Panc1 (cell line): ENCODE data around the gene FAM83G. TPM values are rescaled to one million over a fixed set of nuclear protein-coding genes. Genes with fewer than 3 reads are reported as not detected.
"Not testable (repeated sequence)": the region's sequence is repeated elsewhere in the genome, so short reads cannot be mapped to it uniquely, and the experiment has no call there.

Experiments used
- ATAC-seq: fragments of 200-7000 bp; cut with Tn5 transposase; 2 replicates; pipeline ENCODE4 v1.9.1; 2020; ENCODE audit warnings: mild to moderate bottlenecking, moderate library complexity
- BruUV-seq: library from RNA; stranded (reverse); fragments of 400-500 nt; replicated peaks from 2 replicates; lab custom pipeline; 2021; lab: Mats Ljungman, UMichigan
- CTCF ChIA-PET: fragments of 300-600 bp; sonication (Branson Sonifier 250); formaldehyde crosslinking; loops from one replicate; lab custom pipeline; 2022; ENCODE audit warnings: antibody characterized with exemption; lab: Charles Lee
- POLR2A ChIA-PET: fragments of 300-600 bp; sonication (Branson Sonifier 250); formaldehyde crosslinking; loops from one replicate; lab custom pipeline; 2022; ENCODE audit warnings: antibody characterized with exemption; lab: Charles Lee
- DNase-seq: peaks from one replicate; pipeline ENCODE4 v3.0.0-alpha.2; 2010; ENCODE audit warnings: low read depth, low spot score
- H3K27ac ChIP-seq: 2 replicates; pipeline ENCODE4 v1.5.1; 2011; ENCODE audit warnings: mild to moderate bottlenecking, low read length, inconsistent platforms
- H3K27me3 ChIP-seq: fragments of 200-500 bp; sonication (Bioruptor generic); 2 replicates; pipeline ENCODE4 v1.6.0; 2014; ENCODE audit warnings: low read length, inconsistent platforms; ENCODE audit not compliant: control insufficient read depth, insufficient read depth
- H3K36me3 ChIP-seq: fragments of 200-500 bp; sonication (Bioruptor generic); 2 replicates; pipeline ENCODE4 v1.5.1; 2014; ENCODE audit warnings: inconsistent platforms, mild to moderate bottlenecking, low read length, moderate library complexity; ENCODE audit not compliant: control insufficient read depth, insufficient read depth
- H3K4me1 ChIP-seq: 2 replicates; pipeline ENCODE4 v1.5.1; 2011; ENCODE audit warnings: inconsistent platforms, mild to moderate bottlenecking, low read length, moderate library complexity; ENCODE audit not compliant: control insufficient read depth, insufficient read depth
- H3K4me3 ChIP-seq, 2 experiments: 2 replicates each; pipeline ENCODE4 v1.5.1; 2011 to 2012; ENCODE audit warnings: low read depth in 2 of 2, low read length in 2 of 2, mild to moderate bottlenecking in 2 of 2, inconsistent platforms in 1 of 2, moderate library complexity in 1 of 2
- H3K9me3 ChIP-seq: fragments of 200-500 bp; sonication (Bioruptor generic); 2 replicates; pipeline ENCODE4 v1.5.1; 2014; ENCODE audit warnings: low read depth, mild to moderate bottlenecking, inconsistent platforms, low read length, moderate library complexity; ENCODE audit not compliant: control insufficient read depth, insufficient read depth
- in situ Hi-C: cut with HindIII; loops from 2 replicates; pipeline ENCODE4 v1.10.0; 2016; ENCODE audit warnings: low sequenced_read_pairs, low pct_unique_long_range_greater_than_20kb
- intact Hi-C: fragments of 100-400 bp; cut with micrococcal nuclease; formaldehyde crosslinking; loops from one replicate; pipeline ENCODE4 v1.10.0; 2022; ENCODE audit not compliant: unreplicated experiment
- total RNA-seq: library from RNA; stranded (reverse); gene quantifications from one replicate; pipeline ENCODE4 v1.2.1, GENCODE V29; 2021; ENCODE audit not compliant: unreplicated experiment

FAM83G gene
- total RNA-seq, 1 experiment from 2014 or later = 17.3 TPM

- in situ Hi-C loops, H3K27me3 ChIP-seq, H3K27ac ChIP-seq, H3K9me3 ChIP-seq, CTCF ChIA-PET, H3K4me1 ChIP-seq, POLR2A ChIA-PET, H3K36me3 ChIP-seq, BruUV-seq, H3K4me3 ChIP-seq, DNase-seq, intact Hi-C loops: not testable (repeated sequence)
- ATAC-seq = peak; percentile 82
These were observed 27.9 kb upstream of the FAM83G start for GRCh38 chr17:19032377-19032988.

- POLR2A ChIA-PET, H3K4me3 ChIP-seq, BruUV-seq, H3K27me3 ChIP-seq, DNase-seq, CTCF ChIA-PET, in situ Hi-C loops, intact Hi-C loops, H3K36me3 ChIP-seq, H3K27ac ChIP-seq, H3K4me1 ChIP-seq, H3K9me3 ChIP-seq: not testable (repeated sequence)
- ATAC-seq = peak; percentile 93
These were observed 27.2 kb upstream of the FAM83G start for GRCh38 chr17:19031729-19032128.

- POLR2A ChIA-PET, H3K27me3 ChIP-seq, CTCF ChIA-PET, in situ Hi-C loops, H3K36me3 ChIP-seq, H3K4me1 ChIP-seq, H3K9me3 ChIP-seq, H3K4me3 ChIP-seq, DNase-seq, intact Hi-C loops, H3K27ac ChIP-seq, BruUV-seq: not testable (repeated sequence)
- ATAC-seq = peak; percentile 35
These were observed 26.3 kb upstream of the FAM83G start for GRCh38 chr17:19030771-19031449.

- in situ Hi-C loops, H3K27me3 ChIP-seq, ATAC-seq, BruUV-seq, H3K36me3 ChIP-seq, H3K4me1 ChIP-seq, intact Hi-C loops, H3K27ac ChIP-seq, DNase-seq, CTCF ChIA-PET, H3K9me3 ChIP-seq, POLR2A ChIA-PET, H3K4me3 ChIP-seq: not testable (repeated sequence)
These were observed 25.2 kb upstream of the FAM83G start for GRCh38 chr17:19029740-19030139.

GRCh38 chr17:19028671-19029070 lies 24.1 kb upstream of the FAM83G start:
- in situ Hi-C loops, H3K27me3 ChIP-seq, H3K27ac ChIP-seq, H3K4me1 ChIP-seq, POLR2A ChIA-PET, H3K36me3 ChIP-seq, intact Hi-C loops, H3K9me3 ChIP-seq, DNase-seq, BruUV-seq, CTCF ChIA-PET, H3K4me3 ChIP-seq, ATAC-seq: not testable (repeated sequence)
